ENCODE results near the gene TOX3.

TOX3 gene

DNA sequence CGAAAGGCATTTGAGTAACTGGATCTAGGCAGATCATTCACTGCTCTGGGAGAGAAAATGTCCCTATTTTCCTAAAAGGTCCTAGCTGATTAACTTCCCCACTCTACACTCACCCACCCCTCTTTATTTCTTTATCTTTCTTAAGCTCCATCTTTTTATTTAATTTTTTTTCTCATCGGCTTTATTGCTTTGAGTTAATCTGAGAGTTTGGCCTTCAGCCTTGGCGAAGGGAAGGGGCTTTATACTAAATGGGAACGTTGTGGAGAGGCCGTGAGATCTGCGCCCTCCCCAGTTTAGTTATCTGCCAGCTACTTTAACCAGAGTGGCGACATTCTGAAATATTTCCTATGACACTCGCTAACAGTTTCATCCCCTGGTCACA is 882 bp upstream of the TOX3 start:
- in situ Hi-C loops (cut with MboI; ENCODE audit: low sequenced_read_pairs, unreplicated experiment), result no loop called here
- no peak for DNase-seq (ENCODE audit: low spot score)
- TF ChIP-seq, protein P1, sequence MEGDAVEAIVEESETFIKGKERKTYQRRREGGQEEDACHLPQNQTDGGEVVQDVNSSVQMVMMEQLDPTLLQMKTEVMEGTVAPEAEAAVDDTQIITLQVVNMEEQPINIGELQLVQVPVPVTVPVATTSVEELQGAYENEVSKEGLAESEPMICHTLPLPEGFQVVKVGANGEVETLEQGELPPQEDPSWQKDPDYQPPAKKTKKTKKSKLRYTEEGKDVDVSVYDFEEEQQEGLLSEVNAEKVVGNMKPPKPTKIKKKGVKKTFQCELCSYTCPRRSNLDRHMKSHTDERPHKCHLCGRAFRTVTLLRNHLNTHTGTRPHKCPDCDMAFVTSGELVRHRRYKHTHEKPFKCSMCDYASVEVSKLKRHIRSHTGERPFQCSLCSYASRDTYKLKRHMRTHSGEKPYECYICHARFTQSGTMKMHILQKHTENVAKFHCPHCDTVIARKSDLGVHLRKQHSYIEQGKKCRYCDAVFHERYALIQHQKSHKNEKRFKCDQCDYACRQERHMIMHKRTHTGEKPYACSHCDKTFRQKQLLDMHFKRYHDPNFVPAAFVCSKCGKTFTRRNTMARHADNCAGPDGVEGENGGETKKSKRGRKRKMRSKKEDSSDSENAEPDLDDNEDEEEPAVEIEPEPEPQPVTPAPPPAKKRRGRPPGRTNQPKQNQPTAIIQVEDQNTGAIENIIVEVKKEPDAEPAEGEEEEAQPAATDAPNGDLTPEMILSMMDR (IDR thresholded peaks at IDR 0.05; ENCODE audit: borderline replicate concordance, control extremely low read depth, extremely low read depth, insufficient read depth, missing control alignments), result no peak

DNA sequence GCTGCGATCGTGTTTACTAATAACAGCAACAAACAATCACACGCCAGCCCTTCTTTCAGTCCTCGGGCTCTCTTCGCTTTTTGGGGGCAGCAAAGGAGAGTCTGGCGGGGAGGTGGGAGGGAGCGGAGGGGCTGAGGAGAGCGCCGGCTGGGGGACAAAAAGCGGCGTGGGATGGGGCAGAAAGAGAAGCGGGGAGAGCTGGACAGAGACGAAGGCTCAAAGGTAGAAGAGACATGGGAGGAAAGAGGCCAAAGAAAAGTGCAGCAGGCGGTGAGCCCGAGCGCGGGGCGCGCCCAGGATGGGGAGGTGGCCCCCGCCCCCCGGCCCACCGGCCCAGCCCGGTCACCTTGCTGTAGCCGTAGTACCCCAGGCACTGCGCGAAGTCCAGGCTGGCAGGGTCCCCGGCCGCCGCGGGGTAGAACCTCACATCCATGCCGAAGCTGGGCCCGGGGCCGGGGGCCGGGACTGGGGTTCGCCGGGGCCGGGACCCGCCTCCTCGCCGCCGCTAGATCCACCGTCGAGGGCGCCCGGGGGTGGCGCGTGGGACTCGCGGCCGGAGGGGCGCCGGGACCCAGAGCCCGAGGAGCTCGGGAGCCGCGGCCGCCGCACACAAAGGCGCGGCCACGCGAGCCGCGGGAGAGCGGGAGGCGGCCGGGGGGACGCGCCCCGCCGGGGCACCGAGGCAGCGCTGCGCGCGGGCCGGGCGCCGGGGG is 496 bp downstream of the TOX3 start:
- TF ChIP-seq, protein P1 (IDR thresholded peaks at IDR 0.05; ENCODE audit: borderline replicate concordance, control extremely low read depth, extremely low read depth, insufficient read depth, missing control alignments), result no peak
- no peak for DNase-seq (ENCODE audit: low spot score)
- in situ Hi-C loops (cut with MboI; ENCODE audit: low sequenced_read_pairs, unreplicated experiment), result no loop called here

DNA sequence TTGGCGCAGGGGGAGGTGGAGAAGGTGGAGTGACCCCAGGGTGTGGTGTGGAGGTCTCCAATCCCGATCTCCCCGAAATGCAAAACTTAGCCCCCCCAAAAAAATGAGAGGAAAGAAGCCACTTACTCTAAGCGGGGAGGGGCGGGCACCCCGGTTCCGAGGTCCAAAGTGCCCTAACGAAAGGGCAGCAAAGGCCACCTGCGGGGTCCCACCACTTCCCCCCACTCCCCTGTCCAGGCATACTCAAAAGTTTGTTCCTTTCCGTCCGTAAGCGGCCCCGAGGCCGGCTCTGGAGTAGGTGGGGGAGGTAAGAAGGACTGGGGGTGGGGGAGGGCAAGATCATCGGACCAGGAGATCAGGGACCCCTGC is 1.1 kb downstream of the TOX3 start:
- DNase-seq (ENCODE audit: low spot score), result no peak
- TF ChIP-seq, protein P1 (IDR thresholded peaks at IDR 0.05; ENCODE audit: borderline replicate concordance, control extremely low read depth, extremely low read depth, insufficient read depth, missing control alignments), result no peak
- in situ Hi-C loops (cut with MboI; ENCODE audit: low sequenced_read_pairs, unreplicated experiment), result no loop called here

DNA sequence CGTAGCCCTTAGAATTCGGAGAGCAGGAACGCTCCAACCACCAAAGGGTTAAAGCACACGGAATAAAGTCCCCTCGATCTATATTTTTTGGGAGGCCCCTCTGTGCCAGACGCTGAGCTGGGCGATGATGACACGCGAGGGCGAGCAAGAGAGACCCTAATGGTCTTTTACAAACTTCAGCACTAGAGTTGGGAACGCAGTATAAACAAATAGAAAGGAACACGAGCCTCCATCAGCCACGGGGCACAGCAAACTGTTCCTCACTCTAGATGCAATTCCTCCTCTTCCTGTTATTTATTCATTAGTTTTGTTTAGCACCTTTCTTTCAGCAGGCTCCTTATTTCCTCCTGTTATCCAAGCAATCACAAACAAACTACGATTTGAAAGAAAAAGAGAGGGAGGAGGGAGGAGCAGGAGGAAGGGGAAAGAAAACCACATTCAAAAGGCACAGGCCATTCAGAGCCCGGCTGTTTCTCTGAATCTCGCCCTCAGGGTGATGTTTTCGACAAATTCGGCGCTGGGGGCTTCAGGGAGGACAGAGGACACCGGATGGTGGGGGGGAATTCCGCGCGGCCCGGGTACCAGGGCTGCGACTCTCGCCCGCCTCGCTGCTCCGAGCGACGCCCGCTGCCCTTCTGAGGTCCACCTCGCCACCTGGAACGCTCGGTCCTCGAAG is 1.6 kb downstream of the TOX3 start:
- no peak for DNase-seq (ENCODE audit: low spot score)
- in situ Hi-C loops (cut with MboI; ENCODE audit: low sequenced_read_pairs, unreplicated experiment), result no loop called here

DNA sequence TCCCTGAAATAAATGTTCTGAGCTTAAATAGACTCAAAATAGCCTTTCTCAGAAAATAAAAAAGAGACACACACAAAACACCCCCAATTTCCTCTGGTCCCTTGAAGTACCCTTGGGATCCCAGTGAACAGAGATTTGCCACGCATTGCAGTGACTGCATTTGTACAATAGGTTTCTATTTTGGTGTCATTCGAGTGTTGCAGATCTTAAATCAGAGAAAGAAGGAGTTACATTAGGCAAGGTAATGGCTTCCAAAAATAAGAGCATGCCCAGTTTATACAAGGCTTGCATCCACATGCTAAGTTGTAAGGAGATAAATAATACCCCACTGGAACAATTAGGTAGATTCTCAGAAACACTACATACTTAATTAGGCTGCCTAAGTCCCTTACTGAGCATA is 2.2 kb downstream of the TOX3 start:
- in situ Hi-C loops (cut with MboI; ENCODE audit: low sequenced_read_pairs, unreplicated experiment), result no loop called here
- DNase-seq (ENCODE audit: low spot score), result no peak
- TF ChIP-seq, protein P1 (IDR thresholded peaks at IDR 0.05; ENCODE audit: borderline replicate concordance, control extremely low read depth, extremely low read depth, insufficient read depth, missing control alignments), result no peak

More for the DNA sequence above, 1.6 kb downstream of the TOX3 start:
- TF ChIP-seq, protein P1 (IDR thresholded peaks at IDR 0.05; ENCODE audit: borderline replicate concordance, control extremely low read depth, extremely low read depth, insufficient read depth, missing control alignments), result no peak

DNA sequence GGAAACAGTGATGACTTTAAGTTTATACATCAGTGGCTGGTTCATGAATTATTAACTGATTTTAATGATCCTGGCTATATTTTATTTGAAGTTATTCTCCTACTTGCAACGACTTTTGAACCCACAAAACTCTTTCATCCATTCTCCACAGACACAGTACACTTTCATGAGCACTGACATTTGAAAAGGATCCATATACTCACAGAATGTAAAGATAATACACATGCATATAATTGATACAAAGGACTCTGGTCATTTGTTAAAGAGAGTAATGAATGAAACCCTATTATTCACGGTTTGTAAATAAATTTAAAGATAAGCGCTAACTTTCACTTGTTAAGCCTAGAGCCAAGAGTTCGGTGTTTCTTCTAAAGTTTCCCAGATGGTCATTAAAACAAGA is 3.3 kb downstream of the TOX3 start:
- no peak for DNase-seq (ENCODE audit: low spot score)
- in situ Hi-C loops (cut with MboI; ENCODE audit: low sequenced_read_pairs, unreplicated experiment), result no loop called here
- TF ChIP-seq, protein P1 (IDR thresholded peaks at IDR 0.05; ENCODE audit: borderline replicate concordance, control extremely low read depth, extremely low read depth, insufficient read depth, missing control alignments), result no peak

Measured in GM13976 (cell line).